GM21717 (cell line): Measurements from ENCODE around the gene ASB2.

Experiments
- ATAC-seq: cut with Tn5 transposase; IDR thresholded peaks from one replicate; pipeline ENCODE4 v1.9.1; 2021; ENCODE audit warnings: mild to moderate bottlenecking, moderate library complexity; ENCODE audit not compliant: unreplicated experiment

Gene ASB2

GRCh38 chr14:93884950-93885349, 91.4 kb downstream of the ASB2 start:
- no peak for ATAC-seq
